ENCODE data around the gene ZNF558. TPM values are rescaled to one million over a fixed set of nuclear protein-coding genes. Genes with fewer than 3 reads are reported as not detected.
A peak's percentile ranks its signal among the peaks of the same experiment; 100 is the strongest.

ZNF558 gene
- total RNA-seq, 1 donor from 2014 or later: 20.2 TPM

- DNase-seq (ENCODE audit: low read depth): no peak
- peak overlapping the region; percentile 88 for H3K4me3 ChIP-seq (ENCODE audit: low read depth, low read length)
- TF ChIP-seq CTCF (conservative IDR thresholded peaks at IDR 0.05; ENCODE audit: low read depth, low read length): no peak
Measured at GRCh38 chr19:8831373-8831772, 731 bp downstream of the ZNF558 start.

GRCh38 chr19:8827277-8827676 lies 4.8 kb downstream of the ZNF558 start:
- DNase-seq (ENCODE audit: low read depth): no peak
- no peak for TF ChIP-seq CTCF (conservative IDR thresholded peaks at IDR 0.05; ENCODE audit: low read depth, low read length)
- no peak overlapping the region for H3K4me3 ChIP-seq (ENCODE audit: low read depth, low read length)

DNA sequence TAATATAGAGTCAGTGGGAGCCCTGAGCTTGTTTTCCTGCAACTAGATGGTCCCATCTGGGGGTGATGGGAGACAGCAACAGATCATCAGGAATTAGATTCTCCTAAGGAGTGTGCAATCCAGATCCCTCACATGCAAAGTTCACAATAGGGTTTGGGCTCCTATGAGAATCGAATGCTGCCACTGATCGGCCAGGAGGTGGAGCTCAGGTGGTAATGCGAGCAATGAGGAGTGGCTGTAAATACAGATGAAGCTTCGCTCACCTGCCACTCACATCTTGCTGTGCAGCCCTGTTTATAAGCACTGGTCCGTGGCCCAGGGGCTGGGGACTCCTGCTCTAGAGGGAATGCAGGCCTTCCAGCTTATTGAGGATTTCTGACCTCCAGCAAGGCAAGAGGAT lies 5.7 kb downstream of the ZNF558 start:
- no peak overlapping the region for H3K4me3 ChIP-seq (ENCODE audit: low read depth, low read length)
- no peak for DNase-seq (ENCODE audit: low read depth)
- TF ChIP-seq CTCF (conservative IDR thresholded peaks at IDR 0.05; ENCODE audit: low read depth, low read length): peak; percentile 19

DNA sequence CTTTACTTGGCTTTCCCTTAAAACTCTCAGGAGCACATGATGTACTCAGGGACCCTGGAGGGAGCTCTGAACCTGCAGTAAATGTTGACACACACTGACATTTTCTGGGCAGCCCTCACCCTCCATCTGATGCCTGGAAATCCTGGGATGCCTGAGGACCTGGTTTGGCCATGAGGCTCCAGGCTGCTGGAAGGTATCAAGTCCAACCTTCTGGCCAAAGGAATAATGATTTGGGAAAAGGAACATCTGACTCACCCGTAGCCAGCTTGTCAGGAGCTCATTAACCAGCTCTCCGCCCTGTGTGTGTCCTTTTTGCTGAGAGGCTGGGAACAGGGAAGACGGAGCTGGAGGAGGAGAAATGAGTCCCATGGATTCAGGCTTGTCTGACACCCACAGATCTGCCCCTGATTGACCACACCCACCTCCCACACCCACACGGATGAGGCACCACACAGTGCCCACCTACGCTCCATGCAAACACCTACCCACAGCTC lies 10.3 kb downstream of the ZNF558 start:
- no peak for DNase-seq (ENCODE audit: low read depth)
- H3K4me3 ChIP-seq (ENCODE audit: low read depth, low read length): no peak overlapping the region
- no peak for TF ChIP-seq CTCF (conservative IDR thresholded peaks at IDR 0.05; ENCODE audit: low read depth, low read length)

- no peak for TF ChIP-seq CTCF (conservative IDR thresholded peaks at IDR 0.05; ENCODE audit: low read depth, low read length)
- H3K4me3 ChIP-seq (ENCODE audit: low read depth, low read length): no peak overlapping the region
- DNase-seq (ENCODE audit: low read depth): no peak
Measured at GRCh38 chr19:8820234-8820633, 11.9 kb downstream of the ZNF558 start.

DNA sequence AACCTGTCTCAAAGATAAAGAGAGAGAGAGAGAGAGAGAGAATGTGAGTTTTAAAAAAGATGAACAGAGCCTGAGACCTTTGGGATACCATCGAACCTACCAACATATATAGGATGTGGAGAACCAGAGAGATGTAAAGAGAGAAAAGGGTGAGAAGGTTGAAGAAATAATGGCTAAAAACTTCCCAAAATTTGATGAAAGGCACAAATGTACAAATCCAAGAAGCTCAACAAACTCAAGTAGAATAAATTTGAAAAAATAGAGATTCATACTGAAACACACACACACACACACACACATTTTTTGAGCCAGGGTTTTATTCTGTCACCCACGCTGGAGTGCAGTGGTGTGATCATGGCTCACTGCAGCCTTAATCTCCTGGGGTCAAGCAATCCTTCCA lies 16.3 kb downstream of the ZNF558 start:
- H3K4me3 ChIP-seq (ENCODE audit: low read depth, low read length): no peak overlapping the region
- no peak for TF ChIP-seq CTCF (conservative IDR thresholded peaks at IDR 0.05; ENCODE audit: low read depth, low read length)
- no peak for DNase-seq (ENCODE audit: low read depth)

GRCh38 chr19:8814176-8814575 lies 17.9 kb downstream of the ZNF558 start:
- TF ChIP-seq CTCF (conservative IDR thresholded peaks at IDR 0.05; ENCODE audit: low read depth, low read length): no peak
- H3K4me3 ChIP-seq (ENCODE audit: low read depth, low read length): no peak overlapping the region
- DNase-seq (ENCODE audit: low read depth): no peak
